GM23338 (cell line): ENCODE measurements around the gene SLC27A4. TPM values are rescaled to one million over a fixed set of nuclear protein-coding genes. Genes with fewer than 3 reads are reported as not detected.

Source experiments
- ATAC-seq: fragments of 200-7000 bp; cut with Tn5 transposase; 3 replicates; pipeline ENCODE4 v1.9.1; 2020
- DNase-seq: peaks from one replicate; pipeline ENCODE4 v3.0.0-alpha.2; 2015; ENCODE audit warnings: low spot score
- H2AFZ ChIP-seq: fragments of 200-600 bp; sonication (generic); 2 replicates; pipeline ENCODE4 v1.8.0; 2016; ENCODE audit warnings: antibody characterized with exemption, mild to moderate bottlenecking, moderate library complexity
- H3F3A ChIP-seq: fragments of 200-600 bp; sonication (generic); replicated peaks from 2 replicates; pipeline ENCODE4 v1.8.0; 2017; ENCODE audit warnings: antibody characterized with exemption, mixed run types, low read depth
- H3K27ac ChIP-seq: fragments of 200-600 bp; sonication (generic); 2 replicates; pipeline ENCODE4 v1.6.1; 2016; ENCODE audit warnings: low read depth
- H3K27me3 ChIP-seq: fragments of 200-600 bp; sonication (generic); 2 replicates; pipeline ENCODE4 v1.8.0; 2016; ENCODE audit warnings: mild to moderate bottlenecking, mixed run types, moderate library complexity; ENCODE audit not compliant: insufficient read depth
- H3K36me3 ChIP-seq: fragments of 200-600 bp; sonication (generic); 2 replicates; pipeline ENCODE4 v1.8.0; 2016; ENCODE audit warnings: mild to moderate bottlenecking; ENCODE audit not compliant: insufficient read depth
- H3K4me1 ChIP-seq: fragments of 200-600 bp; sonication (generic); 2 replicates; pipeline ENCODE4 v1.8.0; 2016; ENCODE audit warnings: mild to moderate bottlenecking, moderate library complexity; ENCODE audit not compliant: insufficient read depth
- H3K4me2 ChIP-seq: fragments of 200-600 bp; sonication (generic); 2 replicates; pipeline ENCODE4 v1.7.1; 2017; ENCODE audit warnings: mixed run types
- H3K4me3 ChIP-seq: fragments of 200-600 bp; sonication (generic); 2 replicates; pipeline ENCODE4 v1.6.1; 2016; ENCODE audit warnings: mixed run types
- H3K79me2 ChIP-seq: fragments of 200-600 bp; sonication (generic); replicated peaks from 2 replicates; pipeline ENCODE4 v1.8.0; 2017; ENCODE audit warnings: mild to moderate bottlenecking; ENCODE audit not compliant: insufficient read depth
- H3K9me2 ChIP-seq: fragments of 200-600 bp; sonication (generic); 2 replicates; pipeline ENCODE4 v1.8.0; 2017; ENCODE audit not compliant: insufficient read depth
- H4K20me1 ChIP-seq: fragments of 200-600 bp; sonication (generic); replicated peaks from 2 replicates; pipeline ENCODE4 v1.8.0; 2017; ENCODE audit warnings: mild to moderate bottlenecking; ENCODE audit not compliant: insufficient read depth
- H3K27ac Mint-ChIP-seq: 2 replicates; pipeline ENCODE4 v1.8.0; 2020; ENCODE audit warnings: inconsistent platforms, mild to moderate bottlenecking, moderate library complexity, mixed read lengths
- H3K27me3 Mint-ChIP-seq: 3 replicates; pipeline ENCODE4 v1.8.0; 2022; ENCODE audit warnings: low read depth, mild to moderate bottlenecking, moderate library complexity, mixed read lengths, inconsistent platforms; ENCODE audit not compliant: insufficient read depth, poor library complexity
- H3K36me3 Mint-ChIP-seq: 3 replicates; pipeline ENCODE4 v1.8.0; 2021; ENCODE audit warnings: low read depth, mild to moderate bottlenecking, inconsistent platforms, moderate library complexity, mixed read lengths
- H3K4me1 Mint-ChIP-seq: 3 replicates; pipeline ENCODE4 v1.8.0; 2020; ENCODE audit warnings: mild to moderate bottlenecking, inconsistent platforms, mixed read lengths
- H3K4me3 Mint-ChIP-seq: 3 replicates; pipeline ENCODE4 v1.8.0; 2021; ENCODE audit warnings: moderate library complexity, mild to moderate bottlenecking, inconsistent platforms, mixed read lengths
- H3K9me3 Mint-ChIP-seq: 3 replicates; pipeline ENCODE4 v1.8.0; 2020; ENCODE audit warnings: moderate library complexity, mild to moderate bottlenecking, inconsistent platforms, mixed read lengths
- EZH2 ChIP-seq: fragments of 200-600 bp; sonication (generic); IDR thresholded peaks from one replicate; pipeline ENCODE4 v1.8.0; 2017; ENCODE audit warnings: antibody characterized with exemption, mild to moderate bottlenecking, low read depth; ENCODE audit not compliant: unreplicated experiment
- JUNB ChIP-seq: IDR thresholded peaks from one replicate; pipeline ENCODE4 v1.6.1; 2016; ENCODE audit warnings: antibody characterized with exemption; ENCODE audit not compliant: unreplicated experiment
- NANOG ChIP-seq: IDR thresholded peaks from 2 replicates; pipeline ENCODE4 v1.6.1; 2016; ENCODE audit warnings: antibody characterized with exemption, borderline replicate concordance
- ZNF331 ChIP-seq: fragments of 250-450 bp; sonication (Bioruptor Pico); IDR thresholded peaks from 2 replicates; pipeline ENCODE4 v1.5.0; 2020; ENCODE audit warnings: low read depth, mild to moderate bottlenecking, moderate library complexity
- polyA plus RNA-seq: library from polyadenylated mRNA; unstranded; fragments of >200 nt; fragmentation: Nextera tagmentation; extraction: Ambion mirVana; gene quantifications from 2 replicates; pipeline ENCODE4 v1.2.1, GENCODE V29; 2016
- total RNA-seq: library from RNA; depleted of rRNA; stranded (reverse); fragments of >200 nt; shearing (Covaris generic); gene quantifications from 2 replicates; pipeline ENCODE4 v1.2.3, GENCODE V29; 2014
- TF ChIP-seq, protein P1 (sequence below): fragments of 250-450 bp; sonication (Bioruptor Pico); IDR thresholded peaks from 2 replicates; pipeline ENCODE4 v1.5.0; 2020; ENCODE audit warnings: mild to moderate bottlenecking, moderate library complexity
- TF ChIP-seq, protein P2 (sequence below): IDR thresholded peaks from 2 replicates; pipeline ENCODE4 v1.6.1; 2016; ENCODE audit warnings: antibody characterized with exemption
- TF ChIP-seq, protein P3 (sequence below), 2 experiments: fragments of 200-600 bp in 1 of 2; sonication (generic) in 1 of 2; conservative IDR thresholded peaks; 2 replicates each; pipeline versions ENCODE4 v1.5.1 to v1.6.1; 2016 to 2017; ENCODE audit warnings: antibody characterized with exemption in 2 of 2, low read depth in 2 of 2, mild to moderate bottlenecking in 2 of 2, moderate library complexity in 1 of 2

SLC27A4 gene
- total and polyA plus RNA-seq, 2 experiments from 2014 or later, result 7.9 to 25.3 TPM

DNA sequence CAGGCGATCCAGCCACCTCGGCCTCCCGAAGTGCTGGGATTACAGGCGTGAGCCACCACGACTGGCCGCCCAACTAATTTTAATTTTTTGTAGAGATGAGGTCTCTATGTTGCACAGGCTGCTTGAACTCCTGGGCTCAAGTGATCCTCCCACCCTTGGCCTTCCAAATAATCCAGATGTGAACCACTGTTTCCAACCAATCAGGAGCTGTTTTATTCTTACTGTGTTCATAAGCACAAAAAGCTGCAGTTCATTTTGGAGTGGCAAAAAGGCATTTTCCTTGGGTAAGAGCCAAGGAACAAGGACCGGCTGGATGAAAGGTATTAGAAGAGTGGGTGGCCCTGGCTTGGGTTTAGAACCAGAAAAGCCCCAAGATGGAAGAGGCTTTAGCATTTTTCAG, 5.2 kb upstream of the SLC27A4 start (continued):
- TF ChIP-seq, protein P1, sequence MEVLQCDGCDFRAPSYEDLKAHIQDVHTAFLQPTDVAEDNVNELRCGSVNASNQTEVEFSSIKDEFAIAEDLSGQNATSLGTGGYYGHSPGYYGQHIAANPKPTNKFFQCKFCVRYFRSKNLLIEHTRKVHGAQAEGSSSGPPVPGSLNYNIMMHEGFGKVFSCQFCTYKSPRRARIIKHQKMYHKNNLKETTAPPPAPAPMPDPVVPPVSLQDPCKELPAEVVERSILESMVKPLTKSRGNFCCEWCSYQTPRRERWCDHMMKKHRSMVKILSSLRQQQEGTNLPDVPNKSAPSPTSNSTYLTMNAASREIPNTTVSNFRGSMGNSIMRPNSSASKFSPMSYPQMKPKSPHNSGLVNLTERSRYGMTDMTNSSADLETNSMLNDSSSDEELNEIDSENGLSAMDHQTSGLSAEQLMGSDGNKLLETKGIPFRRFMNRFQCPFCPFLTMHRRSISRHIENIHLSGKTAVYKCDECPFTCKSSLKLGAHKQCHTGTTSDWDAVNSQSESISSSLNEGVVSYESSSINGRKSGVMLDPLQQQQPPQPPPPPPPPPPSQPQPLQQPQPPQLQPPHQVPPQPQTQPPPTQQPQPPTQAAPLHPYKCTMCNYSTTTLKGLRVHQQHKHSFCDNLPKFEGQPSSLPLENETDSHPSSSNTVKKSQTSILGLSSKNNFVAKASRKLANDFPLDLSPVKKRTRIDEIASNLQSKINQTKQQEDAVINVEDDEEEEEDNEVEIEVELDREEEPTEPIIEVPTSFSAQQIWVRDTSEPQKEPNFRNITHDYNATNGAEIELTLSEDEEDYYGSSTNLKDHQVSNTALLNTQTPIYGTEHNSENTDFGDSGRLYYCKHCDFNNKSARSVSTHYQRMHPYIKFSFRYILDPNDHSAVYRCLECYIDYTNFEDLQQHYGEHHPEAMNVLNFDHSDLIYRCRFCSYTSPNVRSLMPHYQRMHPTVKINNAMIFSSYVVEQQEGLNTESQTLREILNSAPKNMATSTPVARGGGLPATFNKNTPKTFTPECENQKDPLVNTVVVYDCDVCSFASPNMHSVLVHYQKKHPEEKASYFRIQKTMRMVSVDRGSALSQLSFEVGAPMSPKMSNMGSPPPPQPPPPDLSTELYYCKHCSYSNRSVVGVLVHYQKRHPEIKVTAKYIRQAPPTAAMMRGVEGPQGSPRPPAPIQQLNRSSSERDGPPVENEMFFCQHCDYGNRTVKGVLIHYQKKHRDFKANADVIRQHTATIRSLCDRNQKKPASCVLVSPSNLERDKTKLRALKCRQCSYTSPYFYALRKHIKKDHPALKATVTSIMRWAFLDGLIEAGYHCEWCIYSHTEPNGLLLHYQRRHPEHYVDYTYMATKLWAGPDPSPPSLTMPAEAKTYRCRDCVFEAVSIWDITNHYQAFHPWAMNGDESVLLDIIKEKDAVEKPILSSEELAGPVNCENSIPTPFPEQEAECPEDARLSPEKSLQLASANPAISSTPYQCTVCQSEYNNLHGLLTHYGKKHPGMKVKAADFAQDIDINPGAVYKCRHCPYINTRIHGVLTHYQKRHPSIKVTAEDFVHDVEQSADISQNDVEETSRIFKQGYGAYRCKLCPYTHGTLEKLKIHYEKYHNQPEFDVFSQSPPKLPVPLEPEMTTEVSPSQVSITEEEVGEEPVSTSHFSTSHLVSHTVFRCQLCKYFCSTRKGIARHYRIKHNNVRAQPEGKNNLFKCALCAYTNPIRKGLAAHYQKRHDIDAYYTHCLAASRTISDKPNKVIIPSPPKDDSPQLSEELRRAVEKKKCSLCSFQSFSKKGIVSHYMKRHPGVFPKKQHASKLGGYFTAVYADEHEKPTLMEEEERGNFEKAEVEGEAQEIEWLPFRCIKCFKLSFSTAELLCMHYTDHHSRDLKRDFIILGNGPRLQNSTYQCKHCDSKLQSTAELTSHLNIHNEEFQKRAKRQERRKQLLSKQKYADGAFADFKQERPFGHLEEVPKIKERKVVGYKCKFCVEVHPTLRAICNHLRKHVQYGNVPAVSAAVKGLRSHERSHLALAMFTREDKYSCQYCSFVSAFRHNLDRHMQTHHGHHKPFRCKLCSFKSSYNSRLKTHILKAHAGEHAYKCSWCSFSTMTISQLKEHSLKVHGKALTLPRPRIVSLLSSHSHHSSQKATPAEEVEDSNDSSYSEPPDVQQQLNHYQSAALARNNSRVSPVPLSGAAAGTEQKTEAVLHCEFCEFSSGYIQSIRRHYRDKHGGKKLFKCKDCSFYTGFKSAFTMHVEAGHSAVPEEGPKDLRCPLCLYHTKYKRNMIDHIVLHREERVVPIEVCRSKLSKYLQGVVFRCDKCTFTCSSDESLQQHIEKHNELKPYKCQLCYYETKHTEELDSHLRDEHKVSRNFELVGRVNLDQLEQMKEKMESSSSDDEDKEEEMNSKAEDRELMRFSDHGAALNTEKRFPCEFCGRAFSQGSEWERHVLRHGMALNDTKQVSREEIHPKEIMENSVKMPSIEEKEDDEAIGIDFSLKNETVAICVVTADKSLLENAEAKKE (CRISPR knock-in tag), result no peak
- TF ChIP-seq, protein P2, sequence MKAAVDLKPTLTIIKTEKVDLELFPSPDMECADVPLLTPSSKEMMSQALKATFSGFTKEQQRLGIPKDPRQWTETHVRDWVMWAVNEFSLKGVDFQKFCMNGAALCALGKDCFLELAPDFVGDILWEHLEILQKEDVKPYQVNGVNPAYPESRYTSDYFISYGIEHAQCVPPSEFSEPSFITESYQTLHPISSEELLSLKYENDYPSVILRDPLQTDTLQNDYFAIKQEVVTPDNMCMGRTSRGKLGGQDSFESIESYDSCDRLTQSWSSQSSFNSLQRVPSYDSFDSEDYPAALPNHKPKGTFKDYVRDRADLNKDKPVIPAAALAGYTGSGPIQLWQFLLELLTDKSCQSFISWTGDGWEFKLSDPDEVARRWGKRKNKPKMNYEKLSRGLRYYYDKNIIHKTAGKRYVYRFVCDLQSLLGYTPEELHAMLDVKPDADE, result no peak
- TF ChIP-seq ZNF331 (CRISPR knock-in tag) (no peak), NANOG (no peak), EZH2 (no peak), JUNB (no peak)

DNA sequence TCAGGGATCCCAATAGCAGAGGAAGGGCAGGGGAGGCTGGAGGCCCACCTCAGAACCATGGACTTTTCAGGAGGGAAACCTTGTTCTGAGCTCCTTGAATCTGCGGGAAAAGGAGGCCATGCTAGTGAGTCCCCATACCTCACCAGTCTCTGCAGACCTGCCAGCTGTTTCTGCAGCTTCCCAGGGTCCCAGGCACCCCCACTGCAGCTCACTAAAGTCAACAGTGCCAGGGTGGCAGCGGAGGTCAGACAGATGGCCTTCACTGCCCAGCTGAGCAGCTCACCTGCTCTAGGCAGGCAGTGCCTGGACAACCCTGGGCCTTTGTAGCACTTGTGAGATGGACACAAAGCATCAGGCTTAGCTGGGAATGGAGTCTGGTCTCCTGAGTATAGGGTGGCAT, 4.4 kb upstream of the SLC27A4 start:
- ATAC-seq (no peak), DNase-seq (no peak)
- H3K79me2 ChIP-seq, result no peaks in the 10 kb centered on the region
- H3K4me2 ChIP-seq, result no peak overlapping the region
- no peak overlapping the region for H3K4me3 ChIP-seq
- H3K27me3 ChIP-seq, result no peaks in the 10 kb centered on the region
- no peak overlapping the region for H2AFZ ChIP-seq
- Mint-ChIP-seq H3K27me3 (peaks cover 11% of the 10 kb centered on the region), H3K4me1 (no peaks in the 10 kb centered on the region), H3K27ac (no peak overlapping the region), H3K9me3 (0 out of 3 replicates have a peak, but pooled peaks cover 3% of the 10 kb centered on the region), H3K36me3 (peaks cover 2% of the 10 kb centered on the region; the same call in 1 of the 3 replicates), H3K4me3 (no peak overlapping the region)
- H4K20me1 ChIP-seq, result no peaks in the 10 kb centered on the region
- no peaks in the 10 kb centered on the region for H3K4me1 ChIP-seq
- H3K36me3 ChIP-seq, result no peaks in the 10 kb centered on the region
- no peaks in the 10 kb centered on the region for H3K9me2 ChIP-seq
- H3K27ac ChIP-seq, result no peak overlapping the region
- H3F3A ChIP-seq, result peaks cover 5% of the 10 kb centered on the region; the same call in 1 of the 2 replicates
- TF ChIP-seq, protein P1 (CRISPR knock-in tag), result no peak
- TF ChIP-seq, protein P3, sequence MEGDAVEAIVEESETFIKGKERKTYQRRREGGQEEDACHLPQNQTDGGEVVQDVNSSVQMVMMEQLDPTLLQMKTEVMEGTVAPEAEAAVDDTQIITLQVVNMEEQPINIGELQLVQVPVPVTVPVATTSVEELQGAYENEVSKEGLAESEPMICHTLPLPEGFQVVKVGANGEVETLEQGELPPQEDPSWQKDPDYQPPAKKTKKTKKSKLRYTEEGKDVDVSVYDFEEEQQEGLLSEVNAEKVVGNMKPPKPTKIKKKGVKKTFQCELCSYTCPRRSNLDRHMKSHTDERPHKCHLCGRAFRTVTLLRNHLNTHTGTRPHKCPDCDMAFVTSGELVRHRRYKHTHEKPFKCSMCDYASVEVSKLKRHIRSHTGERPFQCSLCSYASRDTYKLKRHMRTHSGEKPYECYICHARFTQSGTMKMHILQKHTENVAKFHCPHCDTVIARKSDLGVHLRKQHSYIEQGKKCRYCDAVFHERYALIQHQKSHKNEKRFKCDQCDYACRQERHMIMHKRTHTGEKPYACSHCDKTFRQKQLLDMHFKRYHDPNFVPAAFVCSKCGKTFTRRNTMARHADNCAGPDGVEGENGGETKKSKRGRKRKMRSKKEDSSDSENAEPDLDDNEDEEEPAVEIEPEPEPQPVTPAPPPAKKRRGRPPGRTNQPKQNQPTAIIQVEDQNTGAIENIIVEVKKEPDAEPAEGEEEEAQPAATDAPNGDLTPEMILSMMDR (conservative IDR thresholded peaks at IDR 0.05; ENCODE audit: low read depth in 2 of 2), result no peak
